HG03280 (cell line): ENCODE data around the gene ITGA3.
A peak's percentile ranks its signal among the peaks of the same experiment; 100 is the strongest.

ENCODE experiments used
- ATAC-seq: cut with Tn5 transposase; IDR thresholded peaks from one replicate; pipeline ENCODE4 v1.9.1; 2021; ENCODE audit warnings: mild to moderate bottlenecking, moderate library complexity; ENCODE audit not compliant: unreplicated experiment

The ITGA3 gene

DNA sequence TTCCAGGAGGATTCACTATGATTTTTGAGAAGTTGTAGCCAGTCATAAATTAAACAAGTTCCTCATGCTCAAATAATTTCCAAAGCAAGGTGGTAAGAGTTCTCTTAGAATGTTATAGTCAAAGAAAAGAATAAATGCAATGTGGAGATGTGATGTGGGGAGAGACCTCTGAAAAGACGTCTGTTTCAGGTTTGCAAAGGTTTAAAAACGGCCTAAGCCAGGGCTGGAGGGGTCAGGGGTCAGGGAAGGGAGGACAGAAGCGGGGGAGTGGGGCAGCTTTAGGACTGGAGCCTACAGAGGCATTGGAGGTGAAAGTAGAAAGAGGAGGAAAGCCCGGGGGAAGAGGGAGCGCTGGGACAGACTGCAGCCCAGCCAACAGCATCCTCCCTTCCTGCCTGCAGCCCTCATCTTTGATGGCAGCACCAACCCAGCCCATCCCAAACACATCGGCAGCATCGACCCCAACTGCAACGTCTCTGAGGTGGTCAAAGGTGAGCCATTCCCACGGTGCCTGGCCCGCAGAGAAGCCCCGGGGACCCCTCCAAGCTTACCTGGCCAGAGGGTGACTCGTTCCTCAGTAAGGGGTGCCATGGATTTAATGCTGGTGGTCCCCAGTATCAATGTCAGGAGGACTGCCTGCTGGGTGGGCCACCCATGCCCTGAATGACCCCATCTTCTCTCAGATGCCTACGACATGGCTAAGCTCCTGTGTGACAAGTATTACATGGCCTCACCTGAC lies 50.7 kb downstream of the ITGA3 start:
- ATAC-seq = no peak

DNA sequence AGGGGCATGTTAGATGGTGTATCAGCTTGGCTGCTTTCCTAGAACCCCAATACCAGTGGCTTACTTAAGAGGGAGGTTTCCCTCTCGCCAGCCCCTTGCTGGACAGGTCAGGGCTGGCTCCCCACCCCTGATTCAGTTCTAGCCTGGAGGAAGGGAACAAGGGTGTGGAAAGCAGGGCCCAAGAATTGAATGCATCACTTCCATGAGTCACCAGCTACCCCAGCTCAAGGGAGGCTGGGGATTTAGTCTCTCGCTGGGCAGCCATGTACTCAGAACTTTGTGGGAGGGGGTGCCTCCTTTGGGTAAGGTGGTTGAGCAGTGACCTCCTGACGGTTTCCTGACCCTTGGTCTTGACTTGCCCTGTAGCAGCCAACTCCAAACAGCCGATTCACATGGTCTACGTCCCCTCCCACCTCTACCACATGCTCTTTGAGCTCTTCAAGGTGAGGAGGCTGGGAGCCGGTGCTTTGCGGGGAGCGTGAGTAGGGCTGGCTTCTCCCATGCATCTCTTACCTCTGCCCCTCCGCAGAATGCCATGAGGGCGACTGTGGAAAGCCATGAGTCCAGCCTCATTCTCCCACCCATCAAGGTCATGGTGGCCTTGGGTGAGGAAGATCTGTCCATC lies 52.0 kb downstream of the ITGA3 start:
- ATAC-seq = no peak

DNA sequence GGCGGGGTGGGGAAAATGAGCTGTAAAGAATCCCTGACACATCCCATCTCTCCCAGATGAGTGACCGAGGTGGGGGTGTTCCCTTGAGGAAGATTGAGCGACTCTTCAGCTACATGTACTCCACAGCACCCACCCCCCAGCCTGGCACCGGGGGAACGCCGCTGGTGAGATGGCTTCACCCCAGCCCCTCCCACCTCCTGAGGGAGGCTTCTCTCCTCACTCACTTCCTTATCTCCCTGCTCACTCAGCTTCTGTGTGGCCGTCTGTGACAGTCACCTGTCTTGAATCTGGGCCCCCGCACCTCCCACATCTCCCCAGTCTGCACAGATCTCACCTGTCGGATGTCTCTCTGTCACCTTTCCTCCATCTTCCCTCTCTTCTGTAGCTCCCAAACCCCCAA lies 52.6 kb downstream of the ITGA3 start:
- ATAC-seq = no peak

DNA sequence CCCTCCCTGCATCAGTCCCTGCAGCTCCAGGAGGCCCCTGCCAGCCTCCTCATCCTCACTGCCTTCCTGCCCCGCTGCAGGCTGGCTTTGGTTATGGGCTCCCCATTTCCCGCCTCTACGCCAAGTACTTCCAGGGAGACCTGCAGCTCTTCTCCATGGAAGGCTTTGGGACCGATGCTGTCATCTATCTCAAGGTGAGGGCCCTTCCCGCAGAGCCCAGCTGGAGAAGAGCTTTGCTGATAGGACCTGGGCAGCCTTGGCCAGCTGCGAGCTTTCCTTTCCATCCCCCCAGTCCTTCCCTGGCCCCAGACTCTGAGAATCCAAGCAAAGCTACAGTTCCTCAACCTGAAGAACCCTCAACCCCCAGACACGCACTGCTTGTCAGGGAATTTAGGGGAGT lies 53.3 kb downstream of the ITGA3 start:
- no peak for ATAC-seq

DNA sequence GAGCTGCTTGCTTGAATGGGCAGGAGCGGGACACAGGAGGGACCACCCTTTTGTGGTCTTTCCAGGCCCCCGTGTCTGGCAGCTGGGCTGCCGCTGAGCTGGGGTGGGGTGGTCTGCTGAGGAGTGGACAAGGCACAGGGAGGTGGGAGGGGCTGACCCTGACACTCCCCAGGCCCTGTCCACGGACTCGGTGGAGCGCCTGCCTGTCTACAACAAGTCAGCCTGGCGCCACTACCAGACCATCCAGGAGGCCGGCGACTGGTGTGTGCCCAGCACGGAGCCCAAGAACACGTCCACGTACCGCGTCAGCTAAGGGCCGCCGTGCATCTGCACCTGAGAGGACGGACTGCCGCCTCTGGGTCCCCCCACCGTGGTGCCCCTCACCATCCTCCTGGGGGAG lies 53.9 kb downstream of the ITGA3 start:
- no peak for ATAC-seq

DNA sequence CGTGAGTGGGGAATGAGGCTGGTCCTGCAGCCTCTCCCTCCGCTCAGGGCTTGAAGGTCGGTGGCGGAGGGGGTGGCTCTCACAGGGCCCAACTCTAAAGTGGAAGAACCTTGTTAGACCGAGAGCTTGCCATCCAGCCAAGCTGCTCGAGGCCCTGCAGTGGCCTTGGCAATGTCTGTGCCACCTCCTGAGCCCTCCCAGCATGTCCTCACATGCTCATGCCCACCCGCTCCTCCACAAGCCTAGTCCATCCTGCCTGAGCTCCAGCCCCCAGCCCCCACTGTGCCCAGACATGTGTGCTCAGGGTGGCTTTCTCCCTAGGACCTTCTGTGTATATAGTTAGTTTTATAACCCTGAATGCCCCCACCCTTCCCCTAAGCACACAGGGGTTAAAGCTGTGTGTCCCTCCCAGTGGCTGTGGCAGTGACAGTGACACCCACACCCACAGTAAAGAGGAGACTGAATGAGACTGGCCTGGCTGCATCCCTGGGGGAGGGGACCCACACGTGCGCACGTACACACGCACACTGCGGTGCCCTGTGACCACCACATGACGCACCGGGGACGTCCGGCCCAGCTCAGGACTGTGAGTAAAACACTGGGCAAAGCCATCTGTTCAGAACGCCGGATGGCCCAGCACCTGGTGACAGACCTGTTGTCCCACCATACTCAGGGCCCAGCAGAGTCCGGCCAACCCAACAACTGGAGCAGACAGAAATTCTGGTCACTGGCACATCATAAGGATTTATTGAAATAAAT lies 54.9 kb downstream of the ITGA3 start:
- ATAC-seq = no peak

DNA sequence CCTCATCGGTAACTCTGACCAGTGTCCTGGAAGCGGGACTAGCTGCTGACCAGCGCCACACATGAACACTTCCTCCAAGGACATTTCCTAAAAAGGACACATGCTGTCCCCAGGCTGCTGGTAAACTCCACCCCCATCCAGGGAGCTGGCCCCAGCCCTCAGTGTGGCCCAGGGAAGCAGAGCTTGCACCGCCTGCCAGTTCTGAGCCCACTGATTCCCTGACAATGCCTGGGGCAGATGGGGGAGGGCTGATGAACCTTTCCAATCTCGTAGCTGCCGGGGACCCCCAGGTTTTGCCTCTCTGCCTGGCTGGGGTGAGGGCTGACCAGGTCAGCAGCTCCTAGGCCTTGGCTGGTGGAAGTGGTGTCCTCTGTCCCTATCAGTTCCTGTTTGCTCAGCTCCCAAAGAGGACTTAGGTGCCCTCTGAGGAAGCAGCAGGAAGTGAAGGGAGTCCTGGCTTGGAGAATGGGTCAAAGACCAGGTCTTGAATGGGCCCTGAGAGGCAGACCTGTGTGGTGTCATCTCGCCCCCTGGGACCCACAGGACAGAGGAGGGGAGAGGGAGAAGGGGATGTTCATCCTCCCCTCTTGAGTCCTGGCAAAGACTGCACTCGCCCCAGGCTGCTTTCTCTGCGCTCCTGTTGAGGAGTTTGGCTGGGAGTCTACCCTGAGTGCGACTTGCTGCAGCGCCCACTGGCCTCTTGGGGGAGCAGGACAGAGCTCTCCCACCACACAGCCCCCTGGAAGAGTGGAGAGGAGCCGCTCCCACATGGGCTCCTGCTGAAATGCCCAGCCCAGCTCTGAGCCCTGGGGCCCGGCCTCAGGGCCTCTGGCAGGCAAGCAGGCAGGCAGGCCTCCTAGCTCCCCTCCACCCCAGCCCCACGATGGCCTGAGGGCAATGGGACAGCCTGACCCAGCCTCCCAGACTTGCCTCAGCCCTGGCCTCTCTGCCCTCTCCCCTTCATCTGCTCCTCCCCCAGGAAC lies 56.1 kb downstream of the ITGA3 start:
- ATAC-seq = no peak

DNA sequence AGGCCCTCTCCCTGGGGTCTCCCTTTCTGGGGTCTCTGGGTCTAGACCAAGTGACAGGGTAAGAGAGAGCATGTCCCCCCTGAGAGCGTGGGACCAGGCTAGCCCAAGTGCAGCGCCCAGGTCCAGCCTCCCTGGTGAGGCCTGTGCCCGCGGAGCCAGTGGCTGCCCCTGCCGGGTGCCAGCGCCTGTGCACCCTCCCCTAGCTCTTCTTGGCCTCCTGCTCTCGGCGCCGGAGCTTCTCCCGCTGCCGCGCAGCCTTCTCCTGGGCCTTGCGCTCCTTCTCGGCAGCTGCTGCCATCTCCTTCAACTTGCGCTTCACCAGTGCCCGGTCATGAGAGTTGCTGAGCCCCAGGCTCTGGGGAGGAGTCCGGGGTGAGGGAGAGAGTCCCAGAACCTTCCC lies 56.8 kb downstream of the ITGA3 start:
- no peak for ATAC-seq

DNA sequence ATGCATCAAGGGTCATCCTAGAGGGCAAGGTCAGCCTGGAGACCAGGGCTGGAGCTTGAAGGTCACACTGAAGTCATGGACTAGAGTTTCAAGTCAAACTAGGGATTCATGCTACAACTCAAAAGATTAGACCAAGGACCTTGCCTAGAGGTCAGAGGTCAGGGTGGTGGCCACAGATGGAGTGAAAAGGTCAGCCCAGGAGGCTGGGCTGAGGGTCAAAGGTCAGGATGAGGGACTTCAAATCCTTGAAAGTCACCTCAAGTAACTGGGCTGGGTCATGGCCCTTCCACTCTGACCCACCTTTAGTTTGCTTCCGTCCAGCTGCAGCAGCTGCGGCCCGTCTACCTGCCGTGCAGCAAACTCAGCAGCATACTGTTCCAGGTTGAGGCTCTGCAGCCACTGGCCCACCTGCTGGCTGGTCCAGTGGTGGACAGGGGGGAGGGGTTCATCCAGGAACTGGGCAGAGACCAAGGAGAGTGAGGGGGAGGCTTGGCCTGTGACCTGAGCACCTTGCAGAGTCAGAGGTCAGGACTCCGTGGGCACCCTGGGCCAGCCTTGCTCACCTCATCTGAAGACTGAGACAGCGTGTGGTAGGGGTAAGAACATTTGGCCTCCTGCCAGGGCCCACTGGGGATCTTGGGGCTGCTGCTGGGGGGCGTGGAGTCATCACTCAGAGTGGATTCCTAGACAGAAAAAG lies 57.9 kb downstream of the ITGA3 start:
- ATAC-seq = no peak

DNA sequence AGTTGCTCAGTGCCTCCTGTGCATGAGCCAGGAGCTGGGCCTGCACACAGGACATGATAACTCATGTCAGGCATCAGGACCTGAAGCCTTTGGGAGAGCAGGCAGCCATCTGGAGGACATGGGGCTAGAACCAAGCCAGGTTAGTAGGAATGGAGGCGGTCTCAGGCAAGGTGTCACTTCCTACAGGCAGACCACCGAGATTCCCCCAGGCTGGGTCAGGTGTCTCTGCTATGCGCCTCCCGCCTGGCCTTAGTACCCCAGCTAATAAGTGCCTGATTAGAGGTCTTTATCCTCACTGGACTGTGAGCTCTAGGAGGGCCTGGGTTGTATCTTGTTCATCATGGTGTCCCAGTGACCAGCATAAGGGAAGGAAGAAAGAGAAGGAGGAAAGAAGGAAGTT lies 58.5 kb downstream of the ITGA3 start:
- no peak for ATAC-seq

DNA sequence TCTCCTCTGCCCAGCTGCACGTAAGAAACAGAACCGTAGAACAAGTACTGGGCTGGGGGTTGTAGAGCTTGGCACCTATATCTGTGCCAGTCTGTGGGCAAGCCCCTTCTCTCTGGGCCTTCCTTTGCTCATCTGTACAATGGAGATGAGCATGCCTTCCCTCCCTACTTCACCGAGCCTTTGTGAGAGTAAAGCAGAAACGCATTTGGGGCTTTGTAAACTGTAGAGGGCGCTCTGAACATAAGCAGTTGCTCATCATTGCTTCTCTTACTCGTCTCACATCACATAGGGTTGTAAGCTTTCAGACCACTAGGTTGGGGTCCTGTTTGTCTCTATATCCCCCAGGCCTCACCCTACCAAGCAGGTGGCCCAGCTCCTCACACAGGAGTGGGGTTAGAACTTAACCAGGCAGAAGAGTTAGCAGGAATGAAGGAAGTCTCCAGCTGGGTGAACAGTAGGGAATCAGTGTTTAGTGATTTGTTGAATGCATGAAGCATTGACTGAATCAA lies 59.0 kb downstream of the ITGA3 start:
- ATAC-seq = no peak

DNA sequence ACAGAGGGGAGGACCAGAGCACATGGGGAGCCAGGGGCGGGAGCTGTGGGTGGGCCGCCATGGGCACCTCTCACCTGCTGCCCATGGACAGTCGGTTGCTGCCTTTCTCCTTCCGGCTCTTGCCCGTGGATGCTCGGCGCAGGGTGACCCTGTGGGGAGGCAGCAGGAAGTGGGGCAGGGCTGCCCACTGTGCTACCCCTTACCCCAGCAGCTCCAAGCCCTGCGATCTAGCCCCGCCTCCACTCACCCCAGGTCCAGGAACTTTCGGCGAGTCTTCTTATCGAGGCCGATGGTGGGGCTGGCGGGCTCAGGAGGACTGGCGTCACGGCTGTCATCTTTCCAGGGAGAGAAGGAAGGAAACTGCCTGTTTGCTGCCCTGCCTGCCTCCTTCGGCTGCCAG lies 59.8 kb downstream of the ITGA3 start:
- ATAC-seq = no peak

DNA sequence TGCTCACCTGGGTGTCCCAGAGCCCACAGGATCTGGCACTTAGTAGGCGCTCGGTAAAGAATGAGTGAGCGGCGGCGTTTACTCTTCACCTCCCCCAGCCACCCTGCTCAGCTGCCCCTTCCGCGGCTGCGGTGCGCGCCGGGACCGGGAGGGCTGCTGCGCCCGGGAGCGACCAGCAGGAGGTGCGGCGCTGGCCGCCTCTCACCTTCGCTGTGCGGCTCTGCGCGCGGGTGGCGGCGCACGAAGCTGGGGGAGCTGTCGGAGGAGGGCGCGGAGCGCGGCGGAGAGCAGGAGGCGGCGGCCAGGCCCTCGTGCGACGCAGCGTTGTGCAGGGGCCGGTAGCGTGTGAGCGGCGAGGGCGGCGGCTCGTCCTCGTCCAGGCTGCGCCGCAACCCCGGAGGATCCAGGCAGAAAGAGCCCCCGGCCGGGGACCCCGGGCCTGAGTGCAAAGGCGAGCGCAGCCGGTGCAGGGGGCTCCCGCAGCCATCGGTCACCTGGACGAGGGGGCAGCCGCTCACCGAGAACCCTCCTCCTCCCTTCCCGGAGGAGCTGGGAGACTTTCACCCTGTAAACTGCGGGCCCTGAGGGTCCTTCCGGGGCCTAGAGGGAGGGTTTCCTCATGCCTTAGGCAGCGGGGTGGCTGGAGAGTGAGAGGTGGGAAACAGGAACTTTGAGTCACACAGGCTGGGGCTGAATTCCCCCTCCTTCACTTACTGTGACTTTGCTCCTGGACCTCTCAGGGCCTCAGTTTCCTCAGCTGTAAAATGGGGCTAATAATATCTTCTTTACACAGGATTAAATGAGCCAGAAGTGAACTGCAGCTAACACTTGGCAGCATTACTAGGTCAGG lies 61.5 kb downstream of the ITGA3 start:
- peak; percentile 58 for ATAC-seq

DNA sequence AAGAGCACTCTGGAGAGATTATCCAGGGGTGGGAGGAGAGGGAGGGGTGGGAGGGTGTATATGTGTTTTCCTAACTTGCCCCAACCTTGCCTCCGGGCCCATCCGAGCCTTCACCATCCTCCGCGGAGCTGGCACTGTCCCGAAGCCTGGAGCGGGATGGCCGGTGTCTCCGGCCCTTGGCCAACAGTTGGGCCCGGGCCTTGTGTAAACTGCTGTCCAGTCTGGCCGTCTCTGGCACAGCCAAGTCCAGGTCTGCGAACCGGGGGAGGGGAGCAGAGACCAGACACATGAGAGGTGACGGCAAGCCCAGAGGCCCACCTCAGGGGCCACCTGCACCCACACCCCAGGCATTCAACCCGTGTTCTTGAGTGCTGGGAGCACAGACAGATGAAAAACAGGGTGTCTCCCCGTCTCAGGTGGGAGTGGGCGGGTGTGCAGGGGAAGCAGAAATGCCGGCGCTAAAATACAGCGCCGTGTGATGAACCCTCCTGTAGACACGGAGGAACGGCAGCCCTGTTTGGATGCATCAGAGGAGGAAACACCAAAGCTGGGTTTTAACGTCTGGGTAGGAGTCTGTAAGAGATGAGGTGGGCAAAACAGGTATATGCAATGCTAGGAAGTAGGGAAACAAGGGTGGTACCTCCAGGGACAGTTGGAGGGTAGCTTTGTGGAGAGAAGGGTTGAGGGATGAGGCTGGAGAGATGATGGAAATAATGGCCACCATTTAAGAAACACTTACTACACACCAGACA lies 62.3 kb downstream of the ITGA3 start:
- no peak for ATAC-seq

DNA sequence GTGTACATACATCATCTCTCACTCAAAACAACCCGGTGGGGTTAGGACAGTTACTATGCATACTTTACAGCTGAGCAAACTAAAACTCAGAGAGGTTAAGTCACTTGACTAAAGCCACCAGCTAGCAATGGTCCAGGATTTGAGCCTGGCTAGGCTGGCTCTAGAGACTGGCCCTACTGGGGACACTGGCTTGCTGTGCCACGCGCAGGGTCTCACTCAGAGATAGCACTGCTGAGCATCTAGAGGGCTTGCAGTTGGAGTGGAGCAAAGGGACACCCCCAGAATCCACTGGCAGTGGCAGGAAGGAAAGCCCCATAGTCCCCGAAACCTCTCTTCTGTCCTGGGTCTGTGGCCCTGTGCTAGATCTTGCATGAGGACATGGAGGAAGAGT lies 62.9 kb downstream of the ITGA3 start:
- ATAC-seq = no peak

DNA sequence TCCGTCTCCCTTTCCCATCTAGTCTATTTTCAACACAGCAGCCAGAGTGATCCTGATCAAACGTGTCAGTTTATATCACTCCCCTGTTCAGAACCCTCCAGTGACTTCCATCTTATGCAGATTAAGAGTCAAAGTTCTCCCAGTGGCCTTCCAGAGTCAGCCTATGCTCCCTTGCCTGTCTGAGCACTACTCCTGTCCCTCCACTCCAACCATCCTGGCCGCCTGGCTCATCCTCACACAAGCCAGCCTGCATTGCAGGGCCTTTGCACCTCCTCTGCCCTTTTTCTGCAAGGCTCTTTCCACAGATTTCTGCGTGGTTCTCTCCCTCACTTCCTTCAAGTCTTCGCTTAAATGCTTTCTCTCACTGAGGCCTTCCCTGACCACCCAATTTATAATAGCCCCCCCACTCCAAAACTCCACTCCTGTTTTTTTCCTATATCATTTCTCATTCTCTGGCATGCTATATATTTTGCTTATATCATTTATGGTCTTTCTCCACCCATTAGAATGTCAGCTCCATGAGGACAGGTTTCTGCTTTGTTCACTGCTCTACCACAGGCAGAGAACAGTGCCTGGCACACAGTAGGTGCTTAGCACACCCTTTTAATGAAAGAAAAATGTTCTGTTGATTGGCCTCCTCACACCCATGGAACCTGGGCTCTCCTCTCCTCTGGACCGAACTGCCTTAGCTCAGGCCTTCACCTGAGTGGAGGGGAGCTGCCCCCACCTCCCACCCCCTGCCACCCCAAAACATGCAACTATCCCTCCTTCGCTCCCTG lies 64.8 kb downstream of the ITGA3 start:
- no peak for ATAC-seq

DNA sequence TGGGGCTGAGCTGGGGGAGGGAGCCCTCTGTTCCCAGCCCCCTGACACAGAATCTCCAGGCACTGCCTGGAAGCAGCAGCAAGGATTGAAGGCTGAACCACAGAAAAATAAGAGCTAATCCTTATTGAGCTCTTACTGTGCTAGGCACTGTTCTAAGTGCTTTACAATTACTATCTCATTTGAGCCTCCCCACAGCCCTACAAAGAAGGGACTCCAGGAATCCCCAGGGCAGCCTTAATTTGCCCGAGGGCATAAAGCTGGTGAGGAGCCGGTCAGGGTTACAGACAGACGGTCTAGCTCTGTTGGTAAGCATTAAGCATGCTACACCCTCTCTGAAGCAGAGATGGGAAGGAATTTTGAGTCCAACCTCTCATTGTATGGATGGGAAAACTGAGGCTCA lies 67.0 kb downstream of the ITGA3 start:
- no peak for ATAC-seq
